Measurements from ENCODE around the gene CRNKL1. TPM values are rescaled to one million over a fixed set of nuclear protein-coding genes. Genes with fewer than 3 reads are reported as not detected.

The CRNKL1 gene
- total RNA-seq, 1 donor from 2014 or later, result 21.3 TPM

DNA sequence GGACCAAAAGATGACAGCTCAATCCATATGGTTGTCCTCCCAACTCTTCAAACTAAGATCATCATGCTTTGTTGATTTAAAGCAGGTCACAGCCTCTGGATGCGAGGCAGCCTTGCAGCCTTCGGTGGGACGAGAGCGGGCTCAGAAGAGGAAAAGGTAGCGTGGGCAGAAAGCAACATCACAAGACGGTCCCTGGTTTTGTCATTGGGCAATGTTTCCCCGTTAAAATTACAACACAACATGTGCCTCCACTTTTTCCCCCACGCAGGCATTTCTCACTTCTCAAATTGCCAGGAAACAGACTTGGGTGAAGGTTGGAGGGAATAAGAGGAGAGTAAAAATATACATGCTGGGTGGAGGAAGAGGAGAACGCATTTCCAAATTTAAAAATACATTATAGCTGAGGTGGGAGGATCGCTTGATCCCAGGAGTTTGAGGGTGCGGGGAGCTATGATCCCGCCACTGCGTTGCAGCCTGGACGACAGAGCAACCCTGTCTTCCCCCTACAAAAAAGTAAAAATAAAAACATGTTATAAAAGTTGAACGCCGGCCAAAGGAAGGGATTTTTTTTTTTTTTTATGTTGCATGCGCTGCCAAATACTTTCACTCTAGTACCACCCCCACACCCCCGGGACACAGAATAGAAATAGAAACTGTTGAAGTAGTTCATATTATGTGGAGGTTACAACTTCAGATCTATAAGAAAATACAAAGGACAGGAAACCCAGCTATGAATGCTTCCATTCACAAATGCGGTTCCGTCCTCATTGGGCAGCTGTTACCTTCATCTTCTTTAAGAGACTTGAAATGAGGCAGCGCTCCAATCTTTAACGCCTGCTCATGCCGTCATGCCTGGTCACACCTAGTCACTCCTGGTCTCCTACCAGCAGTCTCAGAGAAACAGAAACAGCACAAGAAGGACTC is 49.0 kb downstream of the CRNKL1 start:
- no peak for TF ChIP-seq CTCF (IDR thresholded peaks at IDR 0.05)
- ATAC-seq (ENCODE audit: low read depth), result peak; percentile 42
- H3K27me3 Mint-ChIP-seq, result peaks cover 37% of the 10 kb centered on the region
- ChIA-PET POLR2A (interaction anchor here (0.7 kb wide), 1 partner anchor 88 kb away, joined by 3 read pairs; no protein-coding TSS in a partner anchor), CTCF (no interaction called here)
- H3K9me3 Mint-ChIP-seq, result no peaks in the 10 kb centered on the region
- H3K4me3 Mint-ChIP-seq, result peak overlapping the region; percentile 67
- no peak overlapping the region for H3K27ac Mint-ChIP-seq
- no peaks in the 10 kb centered on the region for H3K36me3 Mint-ChIP-seq (ENCODE audit: low read depth)
- intact Hi-C loops (cut with micrococcal nuclease), result no loop called here
- H3K4me1 Mint-ChIP-seq, result peaks cover 17% of the 10 kb centered on the region
- DNase-seq, result no peak

DNA sequence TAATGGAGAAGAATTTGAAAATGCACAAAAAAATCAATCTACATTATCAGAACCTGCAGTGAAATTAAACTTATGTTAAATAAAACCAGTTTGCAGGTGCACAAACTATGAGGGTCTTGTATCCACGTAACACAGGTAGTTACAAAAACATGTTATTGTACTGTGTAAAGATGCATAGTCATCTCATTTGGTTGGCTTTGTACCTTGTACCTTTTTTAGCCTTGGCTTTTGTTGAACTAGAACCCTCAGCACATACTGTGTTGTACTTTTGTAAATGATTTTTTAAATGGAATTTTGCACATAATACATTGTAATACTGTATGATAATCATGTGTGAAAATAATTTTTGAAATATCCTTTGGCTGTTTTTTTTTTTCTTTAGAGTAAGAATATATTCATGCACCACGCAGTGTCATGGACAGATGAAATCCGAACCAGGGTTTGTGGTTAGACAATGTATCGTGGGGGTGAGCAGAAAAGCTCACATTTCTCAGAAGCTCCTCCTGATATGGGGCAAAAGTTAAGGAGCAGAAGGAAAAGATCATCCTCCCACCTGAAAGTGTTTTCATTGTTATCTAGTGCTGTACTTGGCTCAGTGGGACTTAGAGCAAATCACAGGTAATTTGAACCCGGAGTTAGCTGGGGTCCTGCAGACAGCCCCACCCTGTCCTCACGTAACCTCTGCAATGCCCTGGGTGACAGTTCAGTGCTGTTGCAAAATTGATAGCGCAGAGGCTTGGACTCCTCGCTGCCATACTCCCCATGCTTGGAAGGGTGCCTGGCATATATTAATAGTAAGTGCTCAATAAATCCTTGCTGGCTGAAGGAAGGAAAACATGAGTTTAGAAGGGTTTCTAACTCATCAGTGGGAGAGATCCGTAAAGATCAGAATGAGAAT is 49.9 kb downstream of the CRNKL1 start:
- H3K9me3 Mint-ChIP-seq, result no peaks in the 10 kb centered on the region
- peaks cover 34% of the 10 kb centered on the region for H3K27me3 Mint-ChIP-seq
- intact Hi-C loops (cut with micrococcal nuclease), result no loop called here
- ChIA-PET POLR2A (interaction anchor here (0.7 kb wide), 1 partner anchor 10 kb away, joined by 4 read pairs; no protein-coding TSS in a partner anchor), CTCF (no interaction called here)
- no peak for DNase-seq
- ATAC-seq (ENCODE audit: low read depth), result no peak
- H3K36me3 Mint-ChIP-seq (ENCODE audit: low read depth), result no peaks in the 10 kb centered on the region
- H3K27ac Mint-ChIP-seq, result no peak overlapping the region
- no peak overlapping the region for H3K4me3 Mint-ChIP-seq
- TF ChIP-seq CTCF (IDR thresholded peaks at IDR 0.05), result no peak
- peaks cover 17% of the 10 kb centered on the region for H3K4me1 Mint-ChIP-seq

- ChIA-PET POLR2A (no interaction called here), CTCF (no interaction called here)
Observed at GRCh38 chr20:20000211-20000968, 51.9 kb downstream of the CRNKL1 start.

GRCh38 chr20:19998990-19999705 is 53.1 kb downstream of the CRNKL1 start:
- CTCF ChIA-PET, result interaction anchor here (0.6 kb wide), 1 partner anchor 83 kb away, joined by 3 read pairs; no protein-coding TSS in a partner anchor
- intact Hi-C loops (cut with micrococcal nuclease), result loop anchor here (5.0 kb wide), 1 partner anchor 82 kb away; no protein-coding TSS in a partner anchor
- DNase-seq, result no peak
- no peak for TF ChIP-seq CTCF (IDR thresholded peaks at IDR 0.05)
- POLR2A ChIA-PET, result no interaction called here
- peaks cover 26% of the 10 kb centered on the region for H3K27me3 Mint-ChIP-seq
- no peaks in the 10 kb centered on the region for H3K9me3 Mint-ChIP-seq
- peaks cover 14% of the 10 kb centered on the region for H3K4me1 Mint-ChIP-seq
- no peak overlapping the region for H3K4me3 Mint-ChIP-seq
- no peak for ATAC-seq (ENCODE audit: low read depth)
- no peak overlapping the region for H3K27ac Mint-ChIP-seq
- H3K36me3 Mint-ChIP-seq (ENCODE audit: low read depth), result no peaks in the 10 kb centered on the region

More at GRCh38 chr20:20000211-20000968, 51.9 kb downstream of the CRNKL1 start:
- ATAC-seq (ENCODE audit: low read depth), result no peak
- peaks cover 28% of the 10 kb centered on the region for H3K27me3 Mint-ChIP-seq
- H3K9me3 Mint-ChIP-seq, result no peaks in the 10 kb centered on the region
- intact Hi-C loops (cut with micrococcal nuclease), result no loop called here
- H3K4me1 Mint-ChIP-seq, result peaks cover 17% of the 10 kb centered on the region
- no peaks in the 10 kb centered on the region for H3K36me3 Mint-ChIP-seq (ENCODE audit: low read depth)
- H3K27ac Mint-ChIP-seq, result no peak overlapping the region
- no peak for DNase-seq
- H3K4me3 Mint-ChIP-seq, result no peak overlapping the region
- no peak for TF ChIP-seq CTCF (IDR thresholded peaks at IDR 0.05)

Data from activated B cell treated with CpG ODN at 0.5 μM for 24 hours (primary cell).